ENCODE data around the gene HIF3A.

DNA sequence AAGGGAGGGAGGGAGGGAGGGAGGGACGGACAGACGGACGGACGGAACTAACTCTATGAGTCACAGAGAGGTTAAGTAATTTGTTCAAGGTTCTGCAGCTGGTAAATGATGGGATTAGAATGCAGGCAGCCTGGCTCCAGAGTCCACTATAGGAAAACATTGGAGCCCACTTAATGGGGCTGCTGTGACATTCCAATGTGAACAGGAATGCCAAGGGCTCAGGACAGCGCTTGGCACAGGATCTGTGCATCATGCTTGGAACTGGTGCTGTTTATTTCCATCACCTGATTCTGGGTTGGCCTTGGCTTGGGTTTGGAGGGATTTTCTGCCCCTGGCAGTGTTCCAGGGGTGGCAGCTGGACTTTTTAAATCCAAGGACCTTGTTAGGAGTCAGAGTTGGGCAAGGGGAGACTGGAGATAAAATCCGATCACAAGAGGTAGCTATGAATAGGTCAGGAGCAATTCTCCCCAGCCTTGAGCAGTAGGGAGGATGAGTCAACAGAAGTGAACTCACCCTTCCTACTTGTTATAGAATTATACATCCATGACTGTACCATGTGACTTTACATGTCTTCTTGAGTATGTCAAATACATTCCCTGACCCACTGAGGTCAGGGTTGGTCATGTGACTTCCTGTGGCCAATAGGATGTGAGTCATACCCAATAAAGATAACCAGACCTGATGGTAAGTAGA lies 7.8 kb upstream of the HIF3A start:
- TF ChIP-seq, protein P1, sequence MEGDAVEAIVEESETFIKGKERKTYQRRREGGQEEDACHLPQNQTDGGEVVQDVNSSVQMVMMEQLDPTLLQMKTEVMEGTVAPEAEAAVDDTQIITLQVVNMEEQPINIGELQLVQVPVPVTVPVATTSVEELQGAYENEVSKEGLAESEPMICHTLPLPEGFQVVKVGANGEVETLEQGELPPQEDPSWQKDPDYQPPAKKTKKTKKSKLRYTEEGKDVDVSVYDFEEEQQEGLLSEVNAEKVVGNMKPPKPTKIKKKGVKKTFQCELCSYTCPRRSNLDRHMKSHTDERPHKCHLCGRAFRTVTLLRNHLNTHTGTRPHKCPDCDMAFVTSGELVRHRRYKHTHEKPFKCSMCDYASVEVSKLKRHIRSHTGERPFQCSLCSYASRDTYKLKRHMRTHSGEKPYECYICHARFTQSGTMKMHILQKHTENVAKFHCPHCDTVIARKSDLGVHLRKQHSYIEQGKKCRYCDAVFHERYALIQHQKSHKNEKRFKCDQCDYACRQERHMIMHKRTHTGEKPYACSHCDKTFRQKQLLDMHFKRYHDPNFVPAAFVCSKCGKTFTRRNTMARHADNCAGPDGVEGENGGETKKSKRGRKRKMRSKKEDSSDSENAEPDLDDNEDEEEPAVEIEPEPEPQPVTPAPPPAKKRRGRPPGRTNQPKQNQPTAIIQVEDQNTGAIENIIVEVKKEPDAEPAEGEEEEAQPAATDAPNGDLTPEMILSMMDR (conservative IDR thresholded peaks at IDR 0.05; ENCODE audit: low read depth, low read length): no peak
- TF ChIP-seq BHLHE40 (IDR thresholded peaks at IDR 0.05; ENCODE audit: low read depth, low read length) (peak; percentile 58; the same call in 1 of the 2 replicates), MXI1 (IDR thresholded peaks at IDR 0.05; ENCODE audit: borderline replicate concordance, low read depth, low read length) (no peak)
